Stimulated activated CD4-positive, alpha-beta T cell treated with anti-CD3 and anti-CD28 coated beads, Interleukin-4, amount 100 ng/mL, for 48 hours (primary cell): ENCODE measurements around the gene ADGRG3.
"Not testable (repeated sequence)": the region's sequence is repeated elsewhere in the genome, so short reads cannot be mapped to it uniquely, and the experiment has no call there.

Experiments used
- DNase-seq, 2 donors: peaks; one replicate each; pipeline ENCODE4 v3.0.0-alpha.2; 2020; ENCODE audit warnings: low read depth in 2 of 2

ADGRG3 gene

GRCh38 chr16:57661936-57662906 is 5.9 kb upstream of the ADGRG3 start:
- no peak for DNase-seq

DNA sequence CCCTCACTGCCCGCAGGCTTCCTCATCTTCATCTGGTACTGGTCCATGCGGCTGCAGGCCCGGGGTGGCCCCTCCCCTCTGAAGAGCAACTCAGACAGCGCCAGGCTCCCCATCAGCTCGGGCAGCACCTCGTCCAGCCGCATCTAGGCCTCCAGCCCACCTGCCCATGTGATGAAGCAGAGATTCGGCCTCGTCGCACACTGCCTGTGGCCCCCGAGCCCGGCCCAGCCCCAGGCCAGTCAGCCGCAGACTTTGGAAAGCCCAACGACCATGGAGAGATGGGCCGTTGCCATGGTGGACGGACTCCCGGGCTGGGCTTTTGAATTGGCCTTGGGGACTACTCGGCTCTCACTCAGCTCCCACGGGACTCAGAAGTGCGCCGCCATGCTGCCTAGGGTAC is 4.7 kb upstream of the ADGRG3 start:
- no peak for DNase-seq

- no peak for DNase-seq
Measured at GRCh38 chr16:57663917-57664661, 4.0 kb upstream of the ADGRG3 start.

DNA sequence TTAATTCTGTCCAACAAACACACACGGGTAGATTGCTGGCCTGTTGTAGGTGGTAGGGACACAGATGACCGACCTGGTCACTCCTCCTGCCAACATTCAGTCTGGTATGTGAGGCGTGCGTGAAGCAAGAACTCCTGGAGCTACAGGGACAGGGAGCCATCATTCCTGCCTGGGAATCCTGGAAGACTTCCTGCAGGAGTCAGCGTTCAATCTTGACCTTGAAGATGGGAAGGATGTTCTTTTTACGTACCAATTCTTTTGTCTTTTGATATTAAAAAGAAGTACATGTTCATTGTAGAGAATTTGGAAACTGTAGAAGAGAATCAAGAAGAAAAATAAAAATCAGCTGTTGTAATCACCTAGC is 3.5 kb upstream of the ADGRG3 start:
- DNase-seq = no peak

GRCh38 chr16:57665541-57665940 is 2.6 kb upstream of the ADGRG3 start:
- no peak for DNase-seq

- no peak for DNase-seq
Measured at GRCh38 chr16:57666353-57667047, 1.6 kb upstream of the ADGRG3 start.

- DNase-seq = no peak
Measured at GRCh38 chr16:57667048-57667525, 1.0 kb upstream of the ADGRG3 start.

DNA sequence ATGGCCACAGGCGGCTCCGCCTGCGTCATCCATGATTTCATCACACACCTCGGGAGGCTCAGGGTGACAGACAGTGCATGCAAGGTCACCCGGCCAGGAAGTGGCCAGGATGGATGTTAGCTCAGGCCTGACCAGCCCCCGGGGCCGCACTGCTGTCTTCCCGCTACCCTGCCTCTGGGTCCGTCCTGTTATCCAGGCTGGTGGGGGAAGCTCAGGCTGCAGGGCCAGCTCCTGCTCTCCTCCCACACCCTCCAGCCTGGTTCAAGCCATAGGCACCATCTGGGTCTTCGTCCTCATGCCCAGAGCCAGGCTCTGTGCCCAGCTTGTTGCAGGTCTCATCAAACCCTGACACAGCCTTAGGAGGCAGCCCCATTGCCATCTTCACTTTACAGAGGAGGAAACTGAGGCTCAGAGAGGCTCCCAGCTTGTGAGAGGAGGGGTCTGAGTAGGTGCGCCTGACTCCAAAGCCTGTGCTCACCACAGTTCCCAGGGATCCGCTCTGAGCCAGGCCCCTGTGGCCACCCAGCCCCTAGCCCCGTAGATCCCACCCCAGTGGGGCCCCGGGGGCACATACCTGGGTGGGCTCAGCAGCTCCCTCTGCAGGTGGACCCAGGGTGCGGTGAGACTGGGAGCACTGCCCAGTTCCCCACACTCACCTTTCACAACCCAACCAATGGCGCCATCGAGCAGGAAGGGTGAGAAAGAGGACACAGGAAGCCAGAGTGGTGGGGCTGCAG is 412 bp upstream of the ADGRG3 start:
- DNase-seq = no peak

- DNase-seq = no peak
Measured at GRCh38 chr16:57668630-57669475, 747 bp downstream of the ADGRG3 start.

DNA sequence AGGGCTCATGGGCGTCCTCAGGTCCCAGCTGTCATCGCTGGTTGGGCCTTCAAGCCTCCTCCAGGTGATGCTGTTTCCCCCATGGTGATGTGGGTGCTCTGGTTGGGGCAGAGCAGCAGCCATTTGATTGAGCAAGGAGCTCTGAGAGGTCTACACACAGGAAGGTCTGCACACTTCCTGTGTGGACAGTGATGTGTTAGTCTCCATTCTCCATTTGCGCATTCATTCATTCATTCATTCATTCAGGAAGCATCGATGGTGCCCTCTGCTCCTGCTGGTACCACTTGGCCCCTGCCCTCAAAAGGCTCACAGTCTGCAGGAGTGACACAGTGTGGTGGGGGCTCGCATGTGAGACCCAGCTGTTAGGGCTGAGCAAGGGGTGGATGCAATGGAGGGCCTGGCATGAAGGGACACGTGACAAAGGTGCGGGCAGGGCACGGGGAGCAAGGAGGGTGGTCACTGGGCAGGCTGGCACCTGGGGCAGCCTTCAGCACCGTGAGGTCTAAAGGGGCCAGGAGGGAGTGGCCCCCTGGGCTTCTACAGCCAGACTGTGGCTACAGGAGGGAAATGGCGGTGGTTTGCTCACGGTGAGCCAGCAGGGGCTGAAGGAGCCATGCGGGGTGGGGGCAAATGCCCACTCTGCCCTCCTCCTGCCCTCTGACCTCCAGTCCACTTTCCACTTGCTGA is 1.5 kb downstream of the ADGRG3 start:
- DNase-seq = no peak

GRCh38 chr16:57670196-57670595 is 2.1 kb downstream of the ADGRG3 start:
- no peak for DNase-seq

GRCh38 chr16:57671451-57671850 is 3.3 kb downstream of the ADGRG3 start:
- not testable (repeated sequence) for DNase-seq

GRCh38 chr16:57672416-57672815 is 4.3 kb downstream of the ADGRG3 start:
- no peak for DNase-seq

DNA sequence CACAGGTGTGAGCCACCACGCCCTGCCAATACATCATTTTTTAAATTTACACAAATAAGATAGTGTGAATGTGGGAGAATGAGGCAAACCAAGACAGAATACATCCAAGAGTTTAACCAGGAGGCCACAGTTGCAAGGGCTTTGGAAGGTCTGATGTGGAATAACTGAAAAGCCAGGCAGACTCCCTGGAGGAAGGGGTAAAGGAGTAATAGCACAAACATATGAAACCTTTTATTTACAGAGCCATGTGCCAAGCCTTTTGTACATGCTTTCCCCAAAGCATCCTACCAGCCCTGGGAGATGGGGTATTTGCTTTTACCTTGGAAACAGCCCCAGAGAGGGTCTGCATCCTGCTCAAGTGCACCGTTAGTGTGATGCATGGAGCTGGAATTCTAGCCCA is 4.7 kb downstream of the ADGRG3 start:
- no peak for DNase-seq

- no peak for DNase-seq
Measured at GRCh38 chr16:57675741-57676551, 7.8 kb downstream of the ADGRG3 start.

GRCh38 chr16:57676553-57677085 is 8.5 kb downstream of the ADGRG3 start:
- DNase-seq = no peak

DNA sequence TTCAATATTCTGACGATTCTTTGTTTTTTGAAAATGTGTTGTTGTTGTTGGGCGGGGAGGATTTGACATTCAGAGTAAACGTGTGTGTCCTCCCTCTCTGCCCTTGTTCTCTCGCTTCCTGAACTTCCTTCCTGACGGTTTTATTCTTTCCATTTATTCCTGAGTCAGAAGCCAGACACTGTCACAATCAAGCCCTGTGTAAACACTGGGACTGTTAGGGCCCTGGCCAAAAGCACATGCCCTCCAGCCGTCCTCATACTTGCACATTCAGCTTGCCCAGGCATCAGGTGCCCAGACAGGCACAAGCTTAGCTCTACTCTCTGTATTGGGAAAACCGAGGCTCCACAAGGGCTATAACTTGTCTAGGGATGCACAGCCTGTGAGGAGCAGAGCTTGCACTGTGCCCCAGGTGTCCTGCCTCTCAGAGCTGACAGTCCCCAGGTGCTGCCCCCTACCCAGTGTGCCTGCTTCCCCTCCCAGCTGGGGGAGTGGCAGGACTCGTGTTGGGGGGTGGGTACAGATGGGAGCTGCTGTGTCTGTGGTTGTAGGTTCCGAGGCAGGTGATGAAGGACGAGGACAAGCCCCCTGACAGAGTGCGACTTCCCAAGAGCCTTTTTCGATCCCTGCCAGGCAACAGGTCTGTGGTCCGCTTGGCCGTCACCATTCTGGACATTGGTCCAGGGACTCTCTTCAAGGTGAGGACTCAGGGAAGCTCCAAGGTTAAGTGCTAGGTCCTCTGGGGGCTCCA is 9.7 kb downstream of the ADGRG3 start:
- no peak for DNase-seq

DNA sequence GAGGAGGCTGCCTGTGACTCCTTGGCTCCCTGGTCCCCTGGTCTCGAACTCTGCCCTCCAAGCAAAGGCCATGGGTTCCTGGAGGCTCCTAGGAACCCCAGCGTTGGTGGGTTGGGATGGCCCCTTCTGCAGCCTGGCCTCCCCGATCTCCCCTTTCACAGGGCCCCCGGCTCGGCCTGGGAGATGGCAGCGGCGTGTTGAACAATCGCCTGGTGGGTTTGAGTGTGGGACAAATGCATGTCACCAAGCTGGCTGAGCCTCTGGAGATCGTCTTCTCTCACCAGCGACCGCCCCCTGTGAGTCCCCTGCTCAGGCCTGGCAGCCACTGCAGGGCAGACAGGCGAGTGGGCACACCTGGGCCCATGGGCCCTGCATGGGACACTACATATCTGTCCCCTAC is 10.9 kb downstream of the ADGRG3 start:
- DNase-seq = no peak
